K562 treated with DMSO at 1 percent for 48 hours (cell line): ENCODE results near the gene LMAN1. TPM values are rescaled to one million over a fixed set of nuclear protein-coding genes. Genes with fewer than 3 reads are reported as not detected.

ENCODE experiments used
- total RNA-seq: library from RNA; unstranded; fragments of 300-600 nt; gene quantifications from 2 replicates; pipeline ENCODE4 v1.2.3, GENCODE V29; 2022; ENCODE audit warnings: low replicate concordance; ENCODE audit errors: extremely low read depth

Gene LMAN1
- total RNA-seq, result not detected in 2 replicates

DNA sequence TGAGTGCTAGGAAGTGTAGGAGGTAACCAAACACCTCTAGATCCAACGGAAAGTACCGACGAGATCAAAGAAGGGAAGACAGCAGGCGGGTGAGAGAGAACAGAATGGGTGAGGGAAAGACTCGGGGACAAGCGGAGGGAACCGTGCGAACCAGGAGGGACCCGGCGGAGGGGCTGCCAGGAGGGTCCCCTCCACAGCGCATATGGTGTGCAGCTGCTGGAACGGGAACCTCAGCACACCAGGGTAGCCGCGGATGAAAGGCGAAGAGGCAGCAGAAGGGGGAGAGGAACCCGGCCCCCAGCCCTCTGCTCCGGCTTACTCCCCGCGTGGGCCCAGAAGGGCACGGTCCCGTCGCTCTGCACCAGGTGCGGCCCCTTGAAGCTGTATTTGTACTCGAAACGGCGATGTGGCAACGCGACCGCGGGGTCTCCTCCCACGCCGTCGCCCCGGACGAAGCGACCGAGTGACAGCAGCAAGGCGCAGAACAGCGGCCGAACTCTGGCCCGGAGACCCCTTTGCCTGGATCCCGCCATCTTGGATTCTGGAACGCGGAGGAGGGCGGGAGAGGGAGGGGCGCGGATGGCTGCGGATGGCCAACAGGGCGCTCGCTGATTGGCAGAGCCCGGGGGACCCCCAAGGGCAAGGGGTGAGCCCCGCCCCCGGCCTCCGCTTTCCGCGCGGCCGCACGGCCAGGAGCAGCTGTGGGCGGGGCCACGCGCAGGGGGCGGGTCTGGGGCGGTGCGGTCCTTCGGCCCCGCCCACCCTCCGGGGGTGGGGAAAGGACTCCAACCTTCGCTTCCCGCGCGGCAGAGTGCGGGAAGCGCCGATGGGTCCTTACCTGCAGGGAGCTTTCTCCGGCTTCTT, at the start of gene LMAN1:
LMAN1 (minus strand) TSS at position 554 of the 864 bp plus-strand sequence; CDS start at position 533, 21 bp downstream.

GRCh38 chr18:59318460-59319050, 40.5 kb downstream of the LMAN1 start, which contains the start of gene CPLX4:
Gene CPLX4 (minus strand): TSS chr18:59318649. CDS start chr18:59318462, 187 bp downstream.

Other genes with a start within 250 kb of the LMAN1 start
- not detected in 2 replicates for gene SEC11C, start 219.4 kb downstream of the LMAN1 start, total RNA-seq
- not detected in 2 replicates for gene GRP, start 139.1 kb downstream of the LMAN1 start, total RNA-seq
- not detected in 2 replicates for gene RAX, start 85.8 kb downstream of the LMAN1 start, total RNA-seq
- not detected in 2 replicates for gene CPLX4, start 40.6 kb downstream of the LMAN1 start, total RNA-seq